DMS53 treated with DMSO at 0.1 percent for 48 hours (cell line): ENCODE results near the gene CCR7.

Source experiments
- DNase-seq: peaks from one replicate; lab custom pipeline; 2025; ENCODE audit not compliant: unreplicated experiment; lab: John Stamatoyannopoulos, UW

CCR7 gene

GRCh38 chr17:40538019-40538935, 27.0 kb downstream of the CCR7 start:
- no peak for DNase-seq

- DNase-seq = no peak
Observed at GRCh38 chr17:40536295-40537171, 28.7 kb downstream of the CCR7 start.

GRCh38 chr17:40535924-40536294, 29.4 kb downstream of the CCR7 start:
- DNase-seq = no peak

GRCh38 chr17:40535438-40535837, 29.8 kb downstream of the CCR7 start:
- DNase-seq = no peak

- DNase-seq = no peak
Observed at GRCh38 chr17:40534371-40535189, 30.7 kb downstream of the CCR7 start.

- DNase-seq = no peak
Observed at GRCh38 chr17:40533896-40534295, 31.4 kb downstream of the CCR7 start.

- DNase-seq = no peak
Observed at GRCh38 chr17:40532520-40533253, 32.6 kb downstream of the CCR7 start.

- DNase-seq = no peak
Observed at GRCh38 chr17:40531051-40531991, 34.0 kb downstream of the CCR7 start.

- no peak for DNase-seq
Observed at GRCh38 chr17:40530531-40530994, 34.7 kb downstream of the CCR7 start.

GRCh38 chr17:40529991-40530390, 35.3 kb downstream of the CCR7 start:
- no peak for DNase-seq

GRCh38 chr17:40528692-40529417, 36.4 kb downstream of the CCR7 start:
- DNase-seq = no peak

GRCh38 chr17:40526668-40527067, 38.6 kb downstream of the CCR7 start:
- DNase-seq = no peak

GRCh38 chr17:40525294-40525693, 40.0 kb downstream of the CCR7 start:
- no peak for DNase-seq

GRCh38 chr17:40524243-40524965, 40.9 kb downstream of the CCR7 start:
- no peak for DNase-seq

- DNase-seq = no peak
Observed at GRCh38 chr17:40522961-40523310, 42.3 kb downstream of the CCR7 start.

GRCh38 chr17:40522250-40522960, 42.9 kb downstream of the CCR7 start:
- DNase-seq = no peak

- DNase-seq = no peak
Observed at GRCh38 chr17:40520991-40521453, 44.2 kb downstream of the CCR7 start.
